HepG2 (cell line): ENCODE data around the gene RASD1. TPM values are rescaled to one million over a fixed set of nuclear protein-coding genes. Genes with fewer than 3 reads are reported as not detected.
A peak's percentile ranks its signal among the peaks of the same experiment; 100 is the strongest.

Experiments used
- CHD2 ChIP-seq: IDR thresholded peaks from 2 replicates; pipeline ENCODE4 v1.6.1; 2011; ENCODE audit warnings: low read depth, low read length, improper control_type of control experiment
- DNMT3B ChIP-seq: conservative IDR thresholded peaks from 2 replicates; pipeline ENCODE4 v1.6.1; 2016; ENCODE audit warnings: missing biosample characterization, control low read depth
- GABPB1 ChIP-seq: IDR thresholded peaks from 2 replicates; pipeline ENCODE4 v1.6.1; 2016; ENCODE audit warnings: mild to moderate bottlenecking, missing genetic modification reagents, moderate library complexity, missing compliant biosample characterization
- GMEB1 ChIP-seq: sonication (generic); formaldehyde crosslinking; IDR thresholded peaks from 2 replicates; pipeline ENCODE4 v1.5.1; 2020; ENCODE audit warnings: missing genetic modification reagents, mild to moderate bottlenecking, borderline replicate concordance
- NAIF1 ChIP-seq: sonication (generic); formaldehyde crosslinking; IDR thresholded peaks from 2 replicates; pipeline ENCODE4 v1.5.0; 2020; ENCODE audit warnings: mild to moderate bottlenecking, missing genetic modification reagents, borderline replicate concordance
- NR0B2 ChIP-seq: sonication (generic); formaldehyde crosslinking; IDR thresholded peaks from 2 replicates; pipeline ENCODE4 v1.4.0; 2020; ENCODE audit warnings: mild to moderate bottlenecking, missing genetic modification reagents
- PAX8 ChIP-seq: sonication (generic); formaldehyde crosslinking; IDR thresholded peaks from 2 replicates; pipeline ENCODE4 v1.8.0; 2022; ENCODE audit warnings: mild to moderate bottlenecking, missing genetic modification reagents, borderline replicate concordance
- RBM39 ChIP-seq: fragments of 200-400 bp; formaldehyde crosslinking; IDR thresholded peaks from one replicate; pipeline ENCODE4 v1.6.1; 2018; ENCODE audit warnings: antibody characterized with exemption, mild to moderate bottlenecking, low read depth, low read length; ENCODE audit not compliant: poor library complexity, severe bottlenecking
- REL ChIP-seq: sonication (generic); formaldehyde crosslinking; conservative IDR thresholded peaks from 2 replicates; pipeline ENCODE4 v1.8.0; 2022; ENCODE audit warnings: mild to moderate bottlenecking, missing genetic modification reagents, moderate library complexity
- RFX5 ChIP-seq: IDR thresholded peaks from 2 replicates; pipeline ENCODE4 v1.6.1; 2011; ENCODE audit warnings: low read depth, low read length, improper control_type of control experiment
- SALL2 ChIP-seq: sonication (generic); formaldehyde crosslinking; IDR thresholded peaks from 2 replicates; pipeline ENCODE4 v1.8.1; 2023; ENCODE audit warnings: mild to moderate bottlenecking, missing genetic modification reagents, inconsistent platforms
- SETDB1 ChIP-seq: sonication (generic); formaldehyde crosslinking; IDR thresholded peaks from 2 replicates; pipeline ENCODE4 v1.5.1; 2020; ENCODE audit warnings: missing genetic modification reagents, mild to moderate bottlenecking, borderline replicate concordance
- SP2 ChIP-seq: sonication (generic); formaldehyde crosslinking; IDR thresholded peaks from 2 replicates; pipeline ENCODE4 v1.5.1; 2020; ENCODE audit warnings: mild to moderate bottlenecking, missing genetic modification reagents
- SRY ChIP-seq: sonication (generic); formaldehyde crosslinking; IDR thresholded peaks from 2 replicates; pipeline ENCODE4 v1.8.0; 2022; ENCODE audit warnings: mild to moderate bottlenecking, missing genetic modification reagents
- THAP9 ChIP-seq: sonication (generic); formaldehyde crosslinking; IDR thresholded peaks from 2 replicates; pipeline ENCODE4; 2020; ENCODE audit warnings: missing genetic modification reagents, mild to moderate bottlenecking, borderline replicate concordance
- USF2 ChIP-seq, 2 experiments: sonication (generic) in 1 of 2; formaldehyde crosslinking in 1 of 2; IDR thresholded peaks; 2 replicates each; pipeline versions ENCODE4 v1.5.1 to v1.6.1; 2011 to 2020; ENCODE audit warnings: borderline replicate concordance in 1 of 2, low read depth in 1 of 2, low read length in 1 of 2, mild to moderate bottlenecking in 1 of 2, missing genetic modification reagents in 1 of 2, moderate library complexity in 1 of 2
- ZBTB26 ChIP-seq: IDR thresholded peaks from 2 replicates; pipeline ENCODE4 v1.6.1; 2016; ENCODE audit warnings: missing compliant biosample characterization, missing genetic modification reagents, borderline replicate concordance
- ZNF232 ChIP-seq: sonication (generic); formaldehyde crosslinking; IDR thresholded peaks from 2 replicates; pipeline ENCODE4 v1.4.0; 2020; ENCODE audit warnings: missing genetic modification reagents, borderline replicate concordance
- ZNF572 ChIP-seq: sonication (generic); formaldehyde crosslinking; IDR thresholded peaks from 2 replicates; pipeline ENCODE4 v1.5.1; 2020; ENCODE audit warnings: mild to moderate bottlenecking, missing genetic modification reagents
- ZNF879 ChIP-seq: sonication (generic); formaldehyde crosslinking; IDR thresholded peaks from 2 replicates; pipeline ENCODE4 v1.8.1; 2023; ENCODE audit warnings: missing genetic modification reagents
- polyA plus RNA-seq, 8 experiments: library from polyadenylated mRNA; depleted of rRNA in 3 of 8; stranded (reverse) in 7 of 8; unstranded in 1 of 8; fragments of >200 nt; fragmentation: Illumina TruSeq in 4 of 8; extraction: Trizol in 4 of 8; gene quantifications; 2 replicates each; pipeline versions ENCODE4 v1.2.1 to v1.2.3, GENCODE V29; 2011 to 2016; ENCODE audit warnings: low read depth in 4 of 8, missing spikeins in 1 of 8, mixed read lengths in 1 of 8; ENCODE audit not compliant: insufficient read depth in 1 of 8
- total RNA-seq, 5 experiments: library from RNA; depleted of rRNA; stranded (reverse); fragments of >200 nt; fragmentation: Illumina TruSeq; extraction: Trizol; gene quantifications; 2 replicates each; pipeline ENCODE4 v1.2.3, GENCODE V29; 2016; ENCODE audit warnings: low read depth in 1 of 5

Gene RASD1
- total and polyA plus RNA-seq, 2 of the 13 experiments (the other 11 are each of a cell fraction or from before 2014, with no cell fraction given), result 1.6 to 4.2 TPM

- TF ChIP-seq ZBTB26 (CRISPR knock-in tag), result no peak
- TF ChIP-seq REL (CRISPR knock-in tag), result no peak; the same call in 1 of the 2 replicates
- peak; percentile 51 for TF ChIP-seq RBM39
- 0 out of 2 replicates have a peak, but pooled peaks have one; percentile 27 for TF ChIP-seq ZNF879 (CRISPR knock-in tag)
- TF ChIP-seq ZNF572 (CRISPR knock-in tag), result no peak
- TF ChIP-seq DNMT3B (CRISPR knock-in tag), result no peak
- TF ChIP-seq SETDB1 (CRISPR knock-in tag), result no peak
- TF ChIP-seq SP2, result peak; percentile 39; the same call in 1 of the 2 replicates
- TF ChIP-seq THAP9 (CRISPR knock-in tag), result peak; percentile 90
- no peak for TF ChIP-seq USF2 (IDR thresholded peaks at IDR 0.05; ENCODE audit: low read depth, low read length)
- TF ChIP-seq USF2 (CRISPR knock-in tag; IDR thresholded peaks at IDR 0.05; ENCODE audit: borderline replicate concordance), result peak; percentile 51; the same call in 1 of the 2 replicates
- TF ChIP-seq SRY, result no peak; the same call in 1 of the 2 replicates
- TF ChIP-seq GMEB1 (CRISPR knock-in tag), result 0 out of 2 replicates have a peak, but pooled peaks have one; percentile 43
- peak; percentile 67; the same call in 1 of the 2 replicates for TF ChIP-seq ZNF232 (CRISPR knock-in tag)
- TF ChIP-seq GABPB1 (CRISPR knock-in tag), result peak; percentile 81
- 0 out of 2 replicates have a peak, but pooled peaks have one; percentile 24 for TF ChIP-seq CHD2
- TF ChIP-seq SALL2 (CRISPR knock-in tag), result peak; percentile 90
- no peak for TF ChIP-seq PAX8 (CRISPR knock-in tag)
- TF ChIP-seq NR0B2, result 0 out of 2 replicates have a peak, but pooled peaks have one; percentile 22
- TF ChIP-seq NAIF1 (CRISPR knock-in tag), result no peak
- peak; percentile 39; the same call in 1 of the 2 replicates for TF ChIP-seq RFX5
Measured at GRCh38 chr17:17476865-17477467, 19.2 kb downstream of the RASD1 start, which contains the start of gene MED9 (continued).
